HEK293 (cell line): ENCODE results near the gene NANOS1.

Experiments used
- CTCF ChIA-PET: fragments of 350-600 bp; formaldehyde crosslinking; extraction: SDS; loops from one replicate; lab custom pipeline; 2021; ENCODE audit warnings: antibody characterized with exemption; lab: Yijun Ruan, JAX
- POLR2A ChIA-PET: fragments of 300-600 bp; formaldehyde crosslinking; extraction: SDS; loops from one replicate; lab custom pipeline; 2020; ENCODE audit warnings: antibody characterized with exemption, inconsistent platforms; lab: Yijun Ruan, JAX
- H3K27ac ChIP-seq: fragments of 200-500 bp; sonication (Bioruptor generic); 2 replicates; pipeline ENCODE4 v1.5.1; 2014; ENCODE audit warnings: low read depth, low read length, control low read depth, inconsistent platforms; ENCODE audit errors: extremely low read depth
- H3K36me3 ChIP-seq, 2 experiments: fragments of 200-500 bp in 1 of 2; sonication (Bioruptor generic) in 1 of 2; 1 replicate in 1 of 2; 2 replicates in 1 of 2; pipeline ENCODE4 v1.5.1; 2014 to 2017; ENCODE audit warnings: inconsistent platforms in 2 of 2, low read length in 2 of 2; ENCODE audit not compliant: control insufficient read depth in 2 of 2, insufficient read depth in 1 of 2
- H3K4me1 ChIP-seq: fragments of 200-500 bp; sonication (Bioruptor generic); 2 replicates; pipeline ENCODE4 v1.5.1; 2014; ENCODE audit warnings: mild to moderate bottlenecking, low read length, inconsistent platforms; ENCODE audit not compliant: control insufficient read depth, insufficient read depth
- H3K4me3 ChIP-seq: 2 replicates; pipeline ENCODE4 v1.5.1; 2011; ENCODE audit warnings: low read depth, mild to moderate bottlenecking, control low read depth, low read length, moderate library complexity
- H3K9me3 ChIP-seq: fragments of 200-500 bp; sonication (Bioruptor generic); 2 replicates; pipeline ENCODE4 v1.5.1; 2014; ENCODE audit warnings: low read depth, low read length, inconsistent platforms; ENCODE audit not compliant: control insufficient read depth, insufficient read depth
- GFI1B ChIP-seq: fragments of 450-650 bp; formaldehyde crosslinking; IDR thresholded peaks from 2 replicates; pipeline ENCODE4 v1.5.1; 2016; ENCODE audit warnings: missing biosample characterization, missing genetic modification characterization
- INSM2 ChIP-seq: fragments of 450-650 bp; formaldehyde crosslinking; IDR thresholded peaks from 2 replicates; pipeline ENCODE4 v1.5.1; 2016; ENCODE audit warnings: missing biosample characterization, missing genetic modification characterization
- MYNN ChIP-seq: fragments of 450-650 bp; formaldehyde crosslinking; IDR thresholded peaks from 2 replicates; pipeline ENCODE4 v1.5.1; 2016; ENCODE audit warnings: missing biosample characterization, missing genetic modification characterization, borderline replicate concordance
- RBAK ChIP-seq: fragments of 450-650 bp; formaldehyde crosslinking; IDR thresholded peaks from 2 replicates; pipeline ENCODE4 v1.5.1; 2016; ENCODE audit warnings: missing biosample characterization, missing genetic modification characterization
- REPIN1 ChIP-seq: fragments of 450-650 bp; formaldehyde crosslinking; IDR thresholded peaks from 2 replicates; pipeline ENCODE4 v1.5.1; 2017; ENCODE audit warnings: missing biosample characterization, missing genetic modification characterization, low read depth
- ZBTB17 ChIP-seq: fragments of 450-650 bp; formaldehyde crosslinking; IDR thresholded peaks from 2 replicates; pipeline ENCODE4 v1.5.1; 2016; ENCODE audit warnings: missing biosample characterization, missing genetic modification characterization
- ZIC2 ChIP-seq: fragments of 450-650 bp; formaldehyde crosslinking; IDR thresholded peaks from 2 replicates; pipeline ENCODE4 v1.5.1; 2016; ENCODE audit warnings: missing biosample characterization, missing genetic modification characterization
- ZNF155 ChIP-seq: fragments of 450-650 bp; formaldehyde crosslinking; IDR thresholded peaks from 2 replicates; pipeline ENCODE4 v1.5.1; 2016; ENCODE audit warnings: missing biosample characterization, missing genetic modification characterization
- ZNF184 ChIP-seq: fragments of 450-650 bp; IDR thresholded peaks from 2 replicates; pipeline ENCODE4 v1.5.1; 2018; ENCODE audit warnings: missing biosample characterization, mild to moderate bottlenecking, missing genetic modification characterization
- ZNF280C ChIP-seq: fragments of 450-650 bp; formaldehyde crosslinking; IDR thresholded peaks from 2 replicates; pipeline ENCODE4 v1.5.1; 2016; ENCODE audit warnings: missing biosample characterization, missing genetic modification characterization
- ZNF324 ChIP-seq: fragments of 450-650 bp; formaldehyde crosslinking; IDR thresholded peaks from 2 replicates; pipeline ENCODE4 v1.5.1; 2016; ENCODE audit warnings: missing biosample characterization, missing genetic modification characterization
- ZNF548 ChIP-seq: fragments of 450-650 bp; formaldehyde crosslinking; IDR thresholded peaks from 2 replicates; pipeline ENCODE4 v1.5.1; 2016; ENCODE audit warnings: missing biosample characterization, missing genetic modification characterization
- ZNF558 ChIP-seq: fragments of 450-650 bp; formaldehyde crosslinking; IDR thresholded peaks from 2 replicates; pipeline ENCODE4 v1.5.1; 2016; ENCODE audit warnings: missing biosample characterization, missing genetic modification characterization
- ZNF585B ChIP-seq: fragments of 450-650 bp; formaldehyde crosslinking; IDR thresholded peaks from 2 replicates; pipeline ENCODE4 v1.5.1; 2016; ENCODE audit warnings: missing biosample characterization, missing genetic modification characterization
- ZNF596 ChIP-seq: fragments of 450-650 bp; IDR thresholded peaks from 2 replicates; pipeline ENCODE4 v1.5.0; 2018; ENCODE audit warnings: missing biosample characterization, mild to moderate bottlenecking, missing genetic modification characterization, moderate library complexity
- ZNF785 ChIP-seq: fragments of 450-650 bp; formaldehyde crosslinking; IDR thresholded peaks from 2 replicates; pipeline ENCODE4 v1.5.1; 2016; ENCODE audit warnings: missing biosample characterization, missing genetic modification characterization
- ZNF792 ChIP-seq: fragments of 450-650 bp; formaldehyde crosslinking; IDR thresholded peaks from 2 replicates; pipeline ENCODE4 v1.5.1; 2016; ENCODE audit warnings: missing biosample characterization, missing genetic modification characterization
- ZSCAN23 ChIP-seq: fragments of 450-650 bp; formaldehyde crosslinking; IDR thresholded peaks from 2 replicates; pipeline ENCODE4 v1.5.1; 2016; ENCODE audit warnings: missing biosample characterization, missing genetic modification characterization
- TF ChIP-seq, protein P1 (sequence below): fragments of 450-650 bp; formaldehyde crosslinking; IDR thresholded peaks from 2 replicates; pipeline ENCODE4 v1.5.1; 2016; ENCODE audit warnings: missing biosample characterization, missing genetic modification characterization
- TF ChIP-seq, protein P2 (sequence below): fragments of 450-650 bp; IDR thresholded peaks from 2 replicates; pipeline ENCODE4 v1.5.1; 2018; ENCODE audit warnings: missing biosample characterization, missing genetic modification characterization

The NANOS1 gene

DNA sequence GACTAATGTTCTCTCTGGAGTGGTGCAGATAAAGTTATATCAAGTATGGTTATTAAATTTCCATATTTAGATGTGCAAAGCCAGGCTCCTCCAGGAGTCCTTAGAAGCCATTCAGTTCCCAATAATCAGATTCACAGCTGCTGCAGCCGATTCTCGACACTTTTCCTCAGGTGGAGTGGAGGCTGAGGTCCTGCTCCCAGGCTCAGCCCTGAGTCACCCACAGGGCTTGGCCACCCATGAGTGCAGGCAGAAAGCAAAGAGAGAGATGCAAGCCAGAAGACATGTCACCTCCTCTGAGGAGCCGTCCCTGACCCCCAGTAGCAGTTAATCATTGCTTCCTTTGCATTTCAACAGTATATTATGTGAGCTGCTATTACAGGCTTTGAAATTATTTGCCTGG lies 36.3 kb upstream of the NANOS1 start (continued):
- TF ChIP-seq, protein P1, sequence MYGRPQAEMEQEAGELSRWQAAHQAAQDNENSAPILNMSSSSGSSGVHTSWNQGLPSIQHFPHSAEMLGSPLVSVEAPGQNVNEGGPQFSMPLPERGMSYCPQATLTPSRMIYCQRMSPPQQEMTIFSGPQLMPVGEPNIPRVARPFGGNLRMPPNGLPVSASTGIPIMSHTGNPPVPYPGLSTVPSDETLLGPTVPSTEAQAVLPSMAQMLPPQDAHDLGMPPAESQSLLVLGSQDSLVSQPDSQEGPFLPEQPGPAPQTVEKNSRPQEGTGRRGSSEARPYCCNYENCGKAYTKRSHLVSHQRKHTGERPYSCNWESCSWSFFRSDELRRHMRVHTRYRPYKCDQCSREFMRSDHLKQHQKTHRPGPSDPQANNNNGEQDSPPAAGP (tag by site-specific recombination), result no peak
- TF ChIP-seq ZNF324 (tag by site-specific recombination) (no peak), RBAK (tag by site-specific recombination) (no peak), ZNF558 (tag by site-specific recombination) (no peak), GFI1B (tag by site-specific recombination) (no peak)
- TF ChIP-seq, protein P2, sequence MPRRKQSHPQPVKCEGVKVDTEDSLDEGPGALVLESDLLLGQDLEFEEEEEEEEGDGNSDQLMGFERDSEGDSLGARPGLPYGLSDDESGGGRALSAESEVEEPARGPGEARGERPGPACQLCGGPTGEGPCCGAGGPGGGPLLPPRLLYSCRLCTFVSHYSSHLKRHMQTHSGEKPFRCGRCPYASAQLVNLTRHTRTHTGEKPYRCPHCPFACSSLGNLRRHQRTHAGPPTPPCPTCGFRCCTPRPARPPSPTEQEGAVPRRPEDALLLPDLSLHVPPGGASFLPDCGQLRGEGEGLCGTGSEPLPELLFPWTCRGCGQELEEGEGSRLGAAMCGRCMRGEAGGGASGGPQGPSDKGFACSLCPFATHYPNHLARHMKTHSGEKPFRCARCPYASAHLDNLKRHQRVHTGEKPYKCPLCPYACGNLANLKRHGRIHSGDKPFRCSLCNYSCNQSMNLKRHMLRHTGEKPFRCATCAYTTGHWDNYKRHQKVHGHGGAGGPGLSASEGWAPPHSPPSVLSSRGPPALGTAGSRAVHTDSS (tag by site-specific recombination), result no peak
- TF ChIP-seq, all 188 proteins: peak for 0

DNA sequence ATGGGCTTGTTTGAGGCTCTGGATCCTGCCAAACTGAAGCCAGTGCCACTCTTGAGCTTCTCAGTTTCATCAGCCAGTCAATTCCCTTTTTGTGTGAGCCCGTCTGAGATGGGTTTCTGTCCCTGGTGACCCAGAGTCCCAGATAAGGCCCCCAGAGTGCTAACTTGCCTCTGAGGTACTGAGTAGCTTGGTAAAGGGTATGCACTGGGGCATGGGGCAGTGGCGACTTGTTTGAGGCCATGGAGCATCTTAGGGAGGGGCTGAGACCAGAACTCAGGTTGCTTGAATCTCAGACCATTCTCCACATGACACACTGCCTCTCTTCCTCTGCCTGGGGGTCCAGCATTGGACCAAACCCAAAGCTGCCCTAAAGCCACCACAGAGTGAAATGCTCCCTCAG lies 35.2 kb upstream of the NANOS1 start:
- no peaks in the 10 kb centered on the region for H3K36me3 ChIP-seq
- H3K27ac ChIP-seq, result no peak overlapping the region
- no peaks in the 10 kb centered on the region for H3K9me3 ChIP-seq
- ChIA-PET CTCF (no interaction called here), POLR2A (interaction anchor here (1.0 kb wide), 1 partner anchor 38 kb away, joined by 3 read pairs; no protein-coding TSS in a partner anchor)
- TF ChIP-seq ZNF280C (tag by site-specific recombination) (no peak), ZBTB17 (tag by site-specific recombination) (no peak), REPIN1 (tag by site-specific recombination) (no peak), ZNF184 (tag by site-specific recombination) (no peak), ZNF324 (tag by site-specific recombination) (no peak)
- no peaks in the 10 kb centered on the region for H3K4me1 ChIP-seq
- no peak overlapping the region for H3K4me3 ChIP-seq

- H3K27ac ChIP-seq, result no peak overlapping the region
- TF ChIP-seq ZNF585B, result no peak
- no peak for TF ChIP-seq ZNF792 (tag by site-specific recombination)
- no peak for TF ChIP-seq ZNF785 (tag by site-specific recombination)
- no peak for TF ChIP-seq REPIN1 (tag by site-specific recombination)
- TF ChIP-seq ZNF155, result no peak
- no peak for TF ChIP-seq INSM2 (tag by site-specific recombination)
- no peak for TF ChIP-seq MYNN (tag by site-specific recombination)
- TF ChIP-seq ZSCAN23, result no peak
- no peak for TF ChIP-seq ZNF548
- no peak for TF ChIP-seq ZIC2
- TF ChIP-seq ZNF596 (tag by site-specific recombination), result no peak
- POLR2A ChIA-PET, result no interaction called here
- H3K36me3 ChIP-seq, result no peaks in the 10 kb centered on the region
- CTCF ChIA-PET, result no interaction called here
- H3K4me1 ChIP-seq, result no peaks in the 10 kb centered on the region
- no peak overlapping the region for H3K4me3 ChIP-seq
- H3K9me3 ChIP-seq, result no peaks in the 10 kb centered on the region
Observed at GRCh38 chr10:118995739-118996138, 33.8 kb upstream of the NANOS1 start.
